Measurements from ENCODE around the gene POMC.

Gene POMC

GRCh38 chr2:25176138-25176537, 7.8 kb upstream of the POMC start:
- Histone ChIP-seq H3K27ac (ENCODE audit: low read depth, low read length, poor library complexity, severe bottlenecking) (no peak overlapping the region), H2AFZ (ENCODE audit: low read length) (no peak overlapping the region), H3K36me3 (ENCODE audit: insufficient read depth, low read length) (no peaks in the 10 kb centered on the region), H3K4me1 (ENCODE audit: insufficient read depth, low read length, severe bottlenecking) (no peaks in the 10 kb centered on the region), H3K9ac (ENCODE audit: low read length) (no peak overlapping the region), H3K79me2 (ENCODE audit: insufficient read depth, low read length) (no peaks in the 10 kb centered on the region), H3K4me3 (ENCODE audit: low read depth, low read length, poor library complexity, severe bottlenecking) (no peak overlapping the region), H3K27me3 (ENCODE audit: insufficient read depth, low read length) (no peaks in the 10 kb centered on the region; the same call in 1 of the 2 replicates), H3K4me2 (ENCODE audit: low read length) (no peak overlapping the region), H3F3A (ENCODE audit: insufficient read depth, low read length) (no peaks in the 10 kb centered on the region), H4K20me1 (ENCODE audit: insufficient read depth, low read length) (no peaks in the 10 kb centered on the region), H3K9me3 (ENCODE audit: low read length) (no peaks in the 10 kb centered on the region), H3K9me2 (ENCODE audit: low read depth, low read length) (no peaks in the 10 kb centered on the region)
- TF ChIP-seq CTCF (IDR thresholded peaks at IDR 0.05; ENCODE audit: low read length): no peak
- no peak for TF ChIP-seq EZH2 (IDR thresholded peaks at IDR 0.05; ENCODE audit: borderline replicate concordance, low read length)

- H3K27me3 ChIP-seq (ENCODE audit: insufficient read depth, low read length): no peaks in the 10 kb centered on the region; the same call in 1 of the 2 replicates
- no peak overlapping the region for H3K27ac ChIP-seq (ENCODE audit: low read depth, low read length, poor library complexity, severe bottlenecking)
- H3K36me3 ChIP-seq (ENCODE audit: insufficient read depth, low read length): no peaks in the 10 kb centered on the region
- no peaks in the 10 kb centered on the region for H3K79me2 ChIP-seq (ENCODE audit: insufficient read depth, low read length)
- H2AFZ ChIP-seq (ENCODE audit: low read length): no peak overlapping the region
- H3F3A ChIP-seq (ENCODE audit: insufficient read depth, low read length): no peaks in the 10 kb centered on the region
- H3K9ac ChIP-seq (ENCODE audit: low read length): no peak overlapping the region
- no peaks in the 10 kb centered on the region for H3K9me2 ChIP-seq (ENCODE audit: low read depth, low read length)
- no peak overlapping the region for H3K4me2 ChIP-seq (ENCODE audit: low read length)
- no peaks in the 10 kb centered on the region for H4K20me1 ChIP-seq (ENCODE audit: insufficient read depth, low read length)
- H3K4me1 ChIP-seq (ENCODE audit: insufficient read depth, low read length, severe bottlenecking): no peaks in the 10 kb centered on the region
- H3K9me3 ChIP-seq (ENCODE audit: low read length): no peaks in the 10 kb centered on the region
- no peak overlapping the region for H3K4me3 ChIP-seq (ENCODE audit: low read depth, low read length, poor library complexity, severe bottlenecking)
- TF ChIP-seq EZH2 (IDR thresholded peaks at IDR 0.05; ENCODE audit: borderline replicate concordance, low read length): no peak
- TF ChIP-seq CTCF (IDR thresholded peaks at IDR 0.05; ENCODE audit: low read length): no peak
Measured at GRCh38 chr2:25174192-25174861, 5.9 kb upstream of the POMC start.

DNA sequence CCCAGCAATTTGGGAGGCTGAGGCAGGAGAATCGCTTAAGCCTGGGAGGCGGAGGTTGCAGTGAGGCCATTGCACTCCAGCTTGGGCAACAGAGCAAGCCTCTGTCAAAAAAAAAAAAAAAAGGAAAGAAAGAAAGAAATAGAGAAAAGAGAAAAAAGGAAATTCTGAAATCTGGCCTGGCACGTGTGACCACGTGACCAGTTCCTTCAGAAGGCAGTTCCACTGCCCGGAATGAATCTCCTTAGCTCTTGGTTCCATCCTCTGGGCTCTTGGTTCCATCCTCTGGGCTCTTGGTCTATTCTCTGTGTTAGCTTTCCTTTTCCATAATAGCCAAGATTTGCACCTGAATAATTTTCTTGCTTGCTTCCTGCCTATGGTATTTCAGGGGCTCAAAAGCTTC, 5.3 kb upstream of the POMC start:
- no peaks in the 10 kb centered on the region for H4K20me1 ChIP-seq (ENCODE audit: insufficient read depth, low read length)
- H3F3A ChIP-seq (ENCODE audit: insufficient read depth, low read length): no peaks in the 10 kb centered on the region
- no peaks in the 10 kb centered on the region for H3K4me1 ChIP-seq (ENCODE audit: insufficient read depth, low read length, severe bottlenecking)
- H3K27me3 ChIP-seq (ENCODE audit: insufficient read depth, low read length): no peaks in the 10 kb centered on the region
- H3K79me2 ChIP-seq (ENCODE audit: insufficient read depth, low read length): no peaks in the 10 kb centered on the region
- no peak overlapping the region for H3K9ac ChIP-seq (ENCODE audit: low read length)
- no peak for TF ChIP-seq CTCF (IDR thresholded peaks at IDR 0.05; ENCODE audit: low read length)
- no peak overlapping the region for H3K4me3 ChIP-seq (ENCODE audit: low read depth, low read length, poor library complexity, severe bottlenecking)
- no peaks in the 10 kb centered on the region for H3K9me3 ChIP-seq (ENCODE audit: low read length)
- no peak overlapping the region for H2AFZ ChIP-seq (ENCODE audit: low read length)
- H3K27ac ChIP-seq (ENCODE audit: low read depth, low read length, poor library complexity, severe bottlenecking): no peak overlapping the region
- H3K9me2 ChIP-seq (ENCODE audit: low read depth, low read length): no peaks in the 10 kb centered on the region
- H3K4me2 ChIP-seq (ENCODE audit: low read length): no peak overlapping the region
- H3K36me3 ChIP-seq (ENCODE audit: insufficient read depth, low read length): no peaks in the 10 kb centered on the region

Measured in OCI-LY1 (cell line).